Activated naive CD4-positive, alpha-beta T cell treated with anti-CD3 and anti-CD28 coated beads, Interleukin-2, amount 10 ng/mL, durations not matched to agents 7 days and 5 days (primary cell): ENCODE data around the gene FCHSD2.

Experiments
- CTCF ChIA-PET: fragments of 350-600 bp; sonication (Branson Sonifier 250); formaldehyde crosslinking; loops from one replicate; lab custom pipeline; 2021; ENCODE audit warnings: antibody characterized with exemption; lab: Charles Lee
- DNase-seq: peaks from one replicate; pipeline ENCODE4 v3.0.0-alpha.2; 2020
- H3K27ac Mint-ChIP-seq: one replicate; pipeline ENCODE4 v1.8.0; 2021; ENCODE audit warnings: mild to moderate bottlenecking, moderate library complexity, mixed read lengths
- H3K27me3 Mint-ChIP-seq: one replicate; pipeline ENCODE4 v1.8.0; 2021; ENCODE audit warnings: mild to moderate bottlenecking, mixed read lengths
- H3K36me3 Mint-ChIP-seq: one replicate; pipeline ENCODE4 v1.8.0; 2021; ENCODE audit warnings: mixed read lengths
- H3K4me1 Mint-ChIP-seq: one replicate; pipeline ENCODE4 v1.8.0; 2021; ENCODE audit warnings: mixed read lengths
- H3K4me3 Mint-ChIP-seq: one replicate; pipeline ENCODE4 v1.8.0; 2021; ENCODE audit warnings: mild to moderate bottlenecking, moderate library complexity, mixed read lengths
- H3K9me3 Mint-ChIP-seq: one replicate; pipeline ENCODE4 v1.8.0; 2021; ENCODE audit warnings: mixed read lengths

The FCHSD2 gene

GRCh38 chr11:72953637-72954036, 188.5 kb downstream of the FCHSD2 start:
- no peak overlapping the region for H3K4me3 Mint-ChIP-seq
- CTCF ChIA-PET = interaction anchor here (0.7 kb wide), 1 partner anchor 27 kb away, joined by 3 read pairs; no protein-coding TSS in a partner anchor
- no peaks in the 10 kb centered on the region for H3K27me3 Mint-ChIP-seq
- no peak overlapping the region for H3K27ac Mint-ChIP-seq
- no peak for DNase-seq
- peaks cover 2% of the 10 kb centered on the region for H3K9me3 Mint-ChIP-seq
- H3K36me3 Mint-ChIP-seq = peaks cover 8% of the 10 kb centered on the region
- no peaks in the 10 kb centered on the region for H3K4me1 Mint-ChIP-seq

- Mint-ChIP-seq H3K36me3 (no peaks in the 10 kb centered on the region), H3K27me3 (no peaks in the 10 kb centered on the region), H3K27ac (no peak overlapping the region), H3K4me1 (no peaks in the 10 kb centered on the region), H3K9me3 (no peaks in the 10 kb centered on the region), H3K4me3 (no peak overlapping the region)
- DNase-seq = no peak
- CTCF ChIA-PET = no interaction called here
These were observed 190.2 kb downstream of the FCHSD2 start for GRCh38 chr11:72951888-72952287.

GRCh38 chr11:72951193-72951592, 190.9 kb downstream of the FCHSD2 start:
- Mint-ChIP-seq H3K36me3 (no peaks in the 10 kb centered on the region), H3K27ac (no peak overlapping the region), H3K4me3 (no peak overlapping the region), H3K27me3 (no peaks in the 10 kb centered on the region), H3K4me1 (no peaks in the 10 kb centered on the region), H3K9me3 (no peaks in the 10 kb centered on the region)
- CTCF ChIA-PET = no interaction called here
- DNase-seq = no peak

GRCh38 chr11:72950685-72951084, 191.4 kb downstream of the FCHSD2 start:
- Mint-ChIP-seq H3K36me3 (no peaks in the 10 kb centered on the region), H3K27ac (no peak overlapping the region), H3K4me3 (no peak overlapping the region), H3K4me1 (no peaks in the 10 kb centered on the region), H3K27me3 (no peaks in the 10 kb centered on the region), H3K9me3 (no peaks in the 10 kb centered on the region)
- CTCF ChIA-PET = no interaction called here
- no peak for DNase-seq

GRCh38 chr11:72947229-72947628, 194.9 kb downstream of the FCHSD2 start:
- no peaks in the 10 kb centered on the region for H3K36me3 Mint-ChIP-seq
- H3K27ac Mint-ChIP-seq = no peak overlapping the region
- no peaks in the 10 kb centered on the region for H3K27me3 Mint-ChIP-seq
- H3K4me1 Mint-ChIP-seq = no peaks in the 10 kb centered on the region
- CTCF ChIA-PET = no interaction called here
- no peaks in the 10 kb centered on the region for H3K9me3 Mint-ChIP-seq
- H3K4me3 Mint-ChIP-seq = no peak overlapping the region
- no peak for DNase-seq

- H3K36me3 Mint-ChIP-seq = no peaks in the 10 kb centered on the region
These were observed 198.5 kb downstream of the FCHSD2 start for GRCh38 chr11:72943664-72944063.

GRCh38 chr11:72940417-72940816, 201.7 kb downstream of the FCHSD2 start:
- Mint-ChIP-seq H3K27ac (no peak overlapping the region), H3K4me1 (no peaks in the 10 kb centered on the region), H3K27me3 (no peaks in the 10 kb centered on the region), H3K9me3 (no peaks in the 10 kb centered on the region), H3K36me3 (no peaks in the 10 kb centered on the region), H3K4me3 (no peak overlapping the region)
- no peak for DNase-seq
- CTCF ChIA-PET = no interaction called here

More at GRCh38 chr11:72943664-72944063, 198.5 kb downstream of the FCHSD2 start:
- no peak for DNase-seq
- Mint-ChIP-seq H3K9me3 (no peaks in the 10 kb centered on the region), H3K27me3 (no peaks in the 10 kb centered on the region), H3K4me3 (no peak overlapping the region), H3K27ac (no peak overlapping the region), H3K4me1 (no peaks in the 10 kb centered on the region)
- CTCF ChIA-PET = no interaction called here

GRCh38 chr11:72939031-72939430, 203.1 kb downstream of the FCHSD2 start:
- Mint-ChIP-seq H3K9me3 (no peaks in the 10 kb centered on the region), H3K27ac (no peak overlapping the region), H3K27me3 (no peaks in the 10 kb centered on the region), H3K4me3 (no peak overlapping the region), H3K36me3 (no peaks in the 10 kb centered on the region), H3K4me1 (no peaks in the 10 kb centered on the region)
- no peak for DNase-seq
- CTCF ChIA-PET = no interaction called here

- DNase-seq = no peak
- Mint-ChIP-seq H3K9me3 (no peaks in the 10 kb centered on the region), H3K27me3 (no peaks in the 10 kb centered on the region), H3K27ac (no peak overlapping the region), H3K36me3 (no peaks in the 10 kb centered on the region), H3K4me3 (no peak overlapping the region), H3K4me1 (no peaks in the 10 kb centered on the region)
- CTCF ChIA-PET = no interaction called here
These were observed 204.7 kb downstream of the FCHSD2 start for GRCh38 chr11:72937439-72937838.

- Mint-ChIP-seq H3K4me1 (no peaks in the 10 kb centered on the region), H3K36me3 (no peaks in the 10 kb centered on the region), H3K9me3 (no peaks in the 10 kb centered on the region), H3K27me3 (no peaks in the 10 kb centered on the region), H3K4me3 (no peak overlapping the region), H3K27ac (no peak overlapping the region)
- DNase-seq = no peak
- CTCF ChIA-PET = interaction anchor here (1.1 kb wide), 1 partner anchor 11 kb away, joined by 3 read pairs; no protein-coding TSS in a partner anchor
These were observed 206.4 kb downstream of the FCHSD2 start for GRCh38 chr11:72935700-72936099.

- no peak for DNase-seq
- Mint-ChIP-seq H3K27ac (no peak overlapping the region), H3K9me3 (no peaks in the 10 kb centered on the region), H3K4me3 (no peak overlapping the region), H3K4me1 (no peaks in the 10 kb centered on the region), H3K36me3 (peaks cover 1% of the 10 kb centered on the region), H3K27me3 (no peaks in the 10 kb centered on the region)
- CTCF ChIA-PET = no interaction called here
These were observed 210.0 kb downstream of the FCHSD2 start for GRCh38 chr11:72932132-72932570.

- Mint-ChIP-seq H3K36me3 (peaks cover 1% of the 10 kb centered on the region), H3K27ac (no peak overlapping the region), H3K9me3 (no peaks in the 10 kb centered on the region), H3K27me3 (no peaks in the 10 kb centered on the region), H3K4me1 (no peaks in the 10 kb centered on the region), H3K4me3 (no peak overlapping the region)
- CTCF ChIA-PET = no interaction called here
- no peak for DNase-seq
These were observed 212.1 kb downstream of the FCHSD2 start for GRCh38 chr11:72930008-72930407.

- no peak for DNase-seq
- CTCF ChIA-PET = no interaction called here
- Mint-ChIP-seq H3K4me1 (peaks cover 2% of the 10 kb centered on the region), H3K4me3 (no peak overlapping the region), H3K27me3 (no peaks in the 10 kb centered on the region), H3K36me3 (peaks cover 1% of the 10 kb centered on the region), H3K9me3 (no peaks in the 10 kb centered on the region), H3K27ac (no peak overlapping the region)
These were observed 212.9 kb downstream of the FCHSD2 start for GRCh38 chr11:72929256-72929655.

GRCh38 chr11:72927380-72927779, 214.7 kb downstream of the FCHSD2 start:
- Mint-ChIP-seq H3K27ac (no peak overlapping the region), H3K36me3 (peaks cover 1% of the 10 kb centered on the region), H3K4me3 (no peak overlapping the region), H3K27me3 (no peaks in the 10 kb centered on the region), H3K9me3 (no peaks in the 10 kb centered on the region), H3K4me1 (peaks cover 2% of the 10 kb centered on the region)
- CTCF ChIA-PET = interaction anchor here (7.1 kb wide), 1 partner anchor 251 kb away, joined by 71 read pairs; no protein-coding TSS in a partner anchor
- no peak for DNase-seq

- H3K4me3 Mint-ChIP-seq = no peak overlapping the region
- no peaks in the 10 kb centered on the region for H3K27me3 Mint-ChIP-seq
- H3K36me3 Mint-ChIP-seq = peaks cover 5% of the 10 kb centered on the region
- H3K9me3 Mint-ChIP-seq = no peaks in the 10 kb centered on the region
- no peak for DNase-seq
- CTCF ChIA-PET = interaction anchor here (0.9 to 7.1 kb wide), 2 partner anchors 216 to 252 kb away, joined by 3 to 71 read pairs; partner anchors contain the start of gene FCHSD2
- peaks cover 2% of the 10 kb centered on the region for H3K4me1 Mint-ChIP-seq
- H3K27ac Mint-ChIP-seq = no peak overlapping the region
These were observed 216.0 kb downstream of the FCHSD2 start for GRCh38 chr11:72926076-72926475.
